22Rv1 (cell line): Measurements from ENCODE around the gene CD40LG.

Experiments
- H3K27ac ChIP-seq: fragments of 450-650 bp; 2 replicates; pipeline ENCODE4 v1.5.1; 2017
- ZFX ChIP-seq: fragments of 450-650 bp; IDR thresholded peaks from 2 replicates; pipeline ENCODE4 v1.6.1; 2017; ENCODE audit warnings: antibody characterized with exemption, borderline replicate concordance
- TF ChIP-seq, protein P1 (sequence below): fragments of 450-650 bp; IDR thresholded peaks from 2 replicates; pipeline ENCODE4 v1.5.1; 2017; ENCODE audit warnings: mild to moderate bottlenecking

Gene CD40LG

GRCh38 chrX:136619899-136620505, 28.0 kb upstream of the CD40LG start:
- no peak for TF ChIP-seq ZFX
- TF ChIP-seq, protein P1, sequence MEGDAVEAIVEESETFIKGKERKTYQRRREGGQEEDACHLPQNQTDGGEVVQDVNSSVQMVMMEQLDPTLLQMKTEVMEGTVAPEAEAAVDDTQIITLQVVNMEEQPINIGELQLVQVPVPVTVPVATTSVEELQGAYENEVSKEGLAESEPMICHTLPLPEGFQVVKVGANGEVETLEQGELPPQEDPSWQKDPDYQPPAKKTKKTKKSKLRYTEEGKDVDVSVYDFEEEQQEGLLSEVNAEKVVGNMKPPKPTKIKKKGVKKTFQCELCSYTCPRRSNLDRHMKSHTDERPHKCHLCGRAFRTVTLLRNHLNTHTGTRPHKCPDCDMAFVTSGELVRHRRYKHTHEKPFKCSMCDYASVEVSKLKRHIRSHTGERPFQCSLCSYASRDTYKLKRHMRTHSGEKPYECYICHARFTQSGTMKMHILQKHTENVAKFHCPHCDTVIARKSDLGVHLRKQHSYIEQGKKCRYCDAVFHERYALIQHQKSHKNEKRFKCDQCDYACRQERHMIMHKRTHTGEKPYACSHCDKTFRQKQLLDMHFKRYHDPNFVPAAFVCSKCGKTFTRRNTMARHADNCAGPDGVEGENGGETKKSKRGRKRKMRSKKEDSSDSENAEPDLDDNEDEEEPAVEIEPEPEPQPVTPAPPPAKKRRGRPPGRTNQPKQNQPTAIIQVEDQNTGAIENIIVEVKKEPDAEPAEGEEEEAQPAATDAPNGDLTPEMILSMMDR, result no peak
- H3K27ac ChIP-seq, result no peak overlapping the region

- no peak overlapping the region for H3K27ac ChIP-seq
- TF ChIP-seq, protein P1, result no peak
- no peak for TF ChIP-seq ZFX
Observed at GRCh38 chrX:136620780-136621179, 27.2 kb upstream of the CD40LG start.

GRCh38 chrX:136622568-136622967, 25.4 kb upstream of the CD40LG start:
- TF ChIP-seq, protein P1, result no peak
- TF ChIP-seq ZFX, result no peak
- H3K27ac ChIP-seq, result no peak overlapping the region

GRCh38 chrX:136623396-136623795, 24.6 kb upstream of the CD40LG start:
- H3K27ac ChIP-seq, result no peak overlapping the region
- TF ChIP-seq, protein P1, result no peak
- no peak for TF ChIP-seq ZFX

- TF ChIP-seq, protein P1, result no peak
- no peak for TF ChIP-seq ZFX
- no peak overlapping the region for H3K27ac ChIP-seq
Observed at GRCh38 chrX:136625246-136625645, 22.7 kb upstream of the CD40LG start.

- TF ChIP-seq, protein P1, result no peak
- TF ChIP-seq ZFX, result no peak
Observed at GRCh38 chrX:136626237-136626636, 21.7 kb upstream of the CD40LG start.

GRCh38 chrX:136626891-136627290, 21.1 kb upstream of the CD40LG start:
- no peak for TF ChIP-seq ZFX
- TF ChIP-seq, protein P1, result no peak
- H3K27ac ChIP-seq, result no peak overlapping the region

More at GRCh38 chrX:136626237-136626636, 21.7 kb upstream of the CD40LG start:
- no peak overlapping the region for H3K27ac ChIP-seq
